SU-DHL-6 (cell line): ENCODE data around the gene ERAL1.

Experiments used
- H2AFZ ChIP-seq: fragments of 200-600 bp; sonication (generic); 2 replicates; pipeline ENCODE4 v1.6.1; 2014; ENCODE audit warnings: low read depth, mild to moderate bottlenecking, moderate library complexity, mixed read lengths, antibody characterized with exemption, low read length; ENCODE audit not compliant: severe bottlenecking
- H3F3A ChIP-seq: fragments of 200-600 bp; shearing (Covaris generic); 2 replicates; pipeline ENCODE4 v1.6.0; 2016; ENCODE audit warnings: antibody characterized with exemption, mild to moderate bottlenecking; ENCODE audit not compliant: insufficient read depth
- H3K27ac ChIP-seq: fragments of 200-600 bp; sonication (generic); 2 replicates; pipeline ENCODE4 v1.5.1; 2016; ENCODE audit warnings: low read depth, mild to moderate bottlenecking, low read length, moderate library complexity, mixed read lengths
- H3K27me3 ChIP-seq: fragments of 200-600 bp; sonication (generic), shearing (Covaris generic); 2 replicates; pipeline ENCODE4 v1.6.0; 2014; ENCODE audit warnings: mild to moderate bottlenecking, low read length
- H3K36me3 ChIP-seq: fragments of 200-600 bp; sonication (generic); 2 replicates; pipeline ENCODE4 v1.6.1; 2014; ENCODE audit warnings: mild to moderate bottlenecking, low read length, mixed read lengths
- H3K4me2 ChIP-seq: fragments of 300-600, 200-600 bp; shearing (Covaris generic), sonication (generic); 2 replicates; pipeline ENCODE4 v1.6.0; 2014; ENCODE audit warnings: low read length, low read depth, mild to moderate bottlenecking; ENCODE audit not compliant: poor library complexity, severe bottlenecking
- H3K4me3 ChIP-seq: fragments of 200-600 bp; sonication (generic); 2 replicates; pipeline ENCODE4 v1.5.1; 2014; ENCODE audit warnings: antibody characterized with exemption, low read length, mild to moderate bottlenecking, mixed read lengths; ENCODE audit not compliant: insufficient read depth, poor library complexity, severe bottlenecking
- H3K79me2 ChIP-seq: fragments of 200-600 bp; sonication (generic); 2 replicates; pipeline ENCODE4 v1.6.1; 2014; ENCODE audit warnings: mild to moderate bottlenecking, low read length, moderate library complexity; ENCODE audit not compliant: insufficient read depth
- H3K9ac ChIP-seq: fragments of 200-600 bp; sonication (generic); 2 replicates; pipeline ENCODE4 v1.7.0; 2014; ENCODE audit warnings: mild to moderate bottlenecking, low read length
- H3K9me2 ChIP-seq: fragments of 200-600 bp; sonication (generic); replicated peaks from 2 replicates; pipeline ENCODE4 v1.6.1; 2014; ENCODE audit warnings: low read length; ENCODE audit not compliant: insufficient read depth
- H3K9me3 ChIP-seq: fragments of 200-600 bp; sonication (generic); 2 replicates; pipeline ENCODE4 v1.6.1; 2014; ENCODE audit warnings: low read length, mixed read lengths; ENCODE audit not compliant: insufficient read depth
- H4K20me1 ChIP-seq: fragments of 200-600 bp; sonication (generic); 2 replicates; pipeline ENCODE4 v1.6.1; 2014; ENCODE audit warnings: low read depth, mild to moderate bottlenecking, antibody characterized with exemption, low read length, moderate library complexity, mixed read lengths
- EZH2phosphoT487 ChIP-seq: fragments of 200-600 bp; sonication (generic), shearing (Covaris generic); conservative IDR thresholded peaks from 2 replicates; pipeline ENCODE4 v1.6.1; 2018; ENCODE audit warnings: mild to moderate bottlenecking, antibody characterized with exemption, low read length, moderate library complexity, mixed read lengths
- TF ChIP-seq, protein P1 (sequence below): fragments of 200-600 bp; sonication (generic); IDR thresholded peaks from one replicate; pipeline ENCODE4 v1.5.1; 2017; ENCODE audit warnings: antibody characterized with exemption, mild to moderate bottlenecking, low read length, moderate library complexity; ENCODE audit not compliant: insufficient read depth, poor library complexity, severe bottlenecking

The ERAL1 gene

GRCh38 chr17:28857905-28858800, 3.3 kb downstream of the ERAL1 start:
- no peak overlapping the region for H3K4me3 ChIP-seq
- H3K9me3 ChIP-seq, result no peaks in the 10 kb centered on the region
- H3F3A ChIP-seq, result peaks cover 4% of the 10 kb centered on the region; the same call in 1 of the 2 replicates
- TF ChIP-seq, protein P1, sequence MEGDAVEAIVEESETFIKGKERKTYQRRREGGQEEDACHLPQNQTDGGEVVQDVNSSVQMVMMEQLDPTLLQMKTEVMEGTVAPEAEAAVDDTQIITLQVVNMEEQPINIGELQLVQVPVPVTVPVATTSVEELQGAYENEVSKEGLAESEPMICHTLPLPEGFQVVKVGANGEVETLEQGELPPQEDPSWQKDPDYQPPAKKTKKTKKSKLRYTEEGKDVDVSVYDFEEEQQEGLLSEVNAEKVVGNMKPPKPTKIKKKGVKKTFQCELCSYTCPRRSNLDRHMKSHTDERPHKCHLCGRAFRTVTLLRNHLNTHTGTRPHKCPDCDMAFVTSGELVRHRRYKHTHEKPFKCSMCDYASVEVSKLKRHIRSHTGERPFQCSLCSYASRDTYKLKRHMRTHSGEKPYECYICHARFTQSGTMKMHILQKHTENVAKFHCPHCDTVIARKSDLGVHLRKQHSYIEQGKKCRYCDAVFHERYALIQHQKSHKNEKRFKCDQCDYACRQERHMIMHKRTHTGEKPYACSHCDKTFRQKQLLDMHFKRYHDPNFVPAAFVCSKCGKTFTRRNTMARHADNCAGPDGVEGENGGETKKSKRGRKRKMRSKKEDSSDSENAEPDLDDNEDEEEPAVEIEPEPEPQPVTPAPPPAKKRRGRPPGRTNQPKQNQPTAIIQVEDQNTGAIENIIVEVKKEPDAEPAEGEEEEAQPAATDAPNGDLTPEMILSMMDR, result no peak
- TF ChIP-seq EZH2phosphoT487, result no peak
- no peak overlapping the region for H3K27ac ChIP-seq
- no peaks in the 10 kb centered on the region for H3K36me3 ChIP-seq
- no peak overlapping the region for H3K4me2 ChIP-seq
- H3K79me2 ChIP-seq, result peaks cover 6% of the 10 kb centered on the region; the same call in 1 of the 2 replicates
- no peaks in the 10 kb centered on the region for H4K20me1 ChIP-seq
- no peak overlapping the region for H3K9ac ChIP-seq
- no peaks in the 10 kb centered on the region for H3K9me2 ChIP-seq
- H2AFZ ChIP-seq, result no peak overlapping the region
- no peaks in the 10 kb centered on the region for H3K27me3 ChIP-seq

- Histone ChIP-seq H3K4me3 (no peak overlapping the region), H3K27ac (no peak overlapping the region), H3K9me3 (no peaks in the 10 kb centered on the region), H2AFZ (no peak overlapping the region), H3K36me3 (no peaks in the 10 kb centered on the region), H3K79me2 (peaks cover 6% of the 10 kb centered on the region; the same call in 1 of the 2 replicates), H3F3A (no peaks in the 10 kb centered on the region), H3K9ac (no peak overlapping the region), H3K27me3 (no peaks in the 10 kb centered on the region), H3K9me2 (no peaks in the 10 kb centered on the region), H3K4me2 (no peak overlapping the region), H4K20me1 (no peaks in the 10 kb centered on the region)
- TF ChIP-seq, protein P1, result no peak
- no peak for TF ChIP-seq EZH2phosphoT487
Observed at GRCh38 chr17:28858801-28859355, 4.1 kb downstream of the ERAL1 start.

- Histone ChIP-seq H3K27ac (no peak overlapping the region), H3K4me2 (no peak overlapping the region), H2AFZ (no peak overlapping the region), H3K9ac (no peak overlapping the region), H4K20me1 (no peaks in the 10 kb centered on the region), H3K9me2 (no peaks in the 10 kb centered on the region), H3K9me3 (no peaks in the 10 kb centered on the region), H3K27me3 (no peaks in the 10 kb centered on the region), H3K79me2 (peaks cover 3% of the 10 kb centered on the region; the same call in 1 of the 2 replicates), H3F3A (no peaks in the 10 kb centered on the region), H3K36me3 (no peaks in the 10 kb centered on the region), H3K4me3 (no peak overlapping the region)
- no peak for TF ChIP-seq EZH2phosphoT487
Observed at GRCh38 chr17:28860363-28860808, 5.6 kb downstream of the ERAL1 start.
